T-helper 1 cell treated with Interleukin-12 subunit alpha and Interleukin-12 subunit beta and Interleukin-4 antibody, amounts not matched to agents 30 μg/mL and 1 μg/mL, for 36 hours (primary cell): ENCODE data around the gene GLI2.

Source experiments
- H3K27ac Mint-ChIP-seq: one replicate; pipeline ENCODE4 v1.8.0; 2021; ENCODE audit warnings: mild to moderate bottlenecking, mixed read lengths
- H3K27me3 Mint-ChIP-seq: one replicate; pipeline ENCODE4 v1.8.0; 2021; ENCODE audit warnings: low read depth, mixed read lengths
- H3K36me3 Mint-ChIP-seq: one replicate; pipeline ENCODE4 v1.8.0; 2021; ENCODE audit warnings: low read depth, mixed read lengths
- H3K4me1 Mint-ChIP-seq: one replicate; pipeline ENCODE4 v1.8.0; 2021; ENCODE audit warnings: low read depth, mixed read lengths
- H3K4me3 Mint-ChIP-seq: one replicate; pipeline ENCODE4 v1.8.0; 2021; ENCODE audit warnings: mild to moderate bottlenecking, moderate library complexity, mixed read lengths
- H3K9me3 Mint-ChIP-seq: one replicate; pipeline ENCODE4 v1.8.0; 2021; ENCODE audit warnings: mixed read lengths

Gene GLI2

GRCh38 chr2:120738786-120739437 is 3.2 kb downstream of the GLI2 start:
- Mint-ChIP-seq H3K4me1 (no peaks in the 10 kb centered on the region), H3K27me3 (peaks cover 77% of the 10 kb centered on the region), H3K27ac (no peak overlapping the region), H3K36me3 (no peaks in the 10 kb centered on the region), H3K9me3 (no peaks in the 10 kb centered on the region), H3K4me3 (no peak overlapping the region)

- peaks cover 79% of the 10 kb centered on the region for H3K27me3 Mint-ChIP-seq
- H3K9me3 Mint-ChIP-seq: no peaks in the 10 kb centered on the region
- no peaks in the 10 kb centered on the region for H3K4me1 Mint-ChIP-seq
- no peaks in the 10 kb centered on the region for H3K36me3 Mint-ChIP-seq
- no peak overlapping the region for H3K4me3 Mint-ChIP-seq
- H3K27ac Mint-ChIP-seq: no peak overlapping the region
These were observed 3.9 kb downstream of the GLI2 start for GRCh38 chr2:120739438-120740090.

- H3K4me3 Mint-ChIP-seq: no peak overlapping the region
- no peaks in the 10 kb centered on the region for H3K9me3 Mint-ChIP-seq
- no peaks in the 10 kb centered on the region for H3K4me1 Mint-ChIP-seq
- peaks cover 73% of the 10 kb centered on the region for H3K27me3 Mint-ChIP-seq
- H3K27ac Mint-ChIP-seq: no peak overlapping the region
- no peaks in the 10 kb centered on the region for H3K36me3 Mint-ChIP-seq
These were observed 4.7 kb downstream of the GLI2 start for GRCh38 chr2:120740375-120740764.

GRCh38 chr2:120740765-120741524 is 5.3 kb downstream of the GLI2 start:
- no peaks in the 10 kb centered on the region for H3K4me1 Mint-ChIP-seq
- H3K27ac Mint-ChIP-seq: no peak overlapping the region
- H3K27me3 Mint-ChIP-seq: peaks cover 73% of the 10 kb centered on the region
- H3K9me3 Mint-ChIP-seq: no peaks in the 10 kb centered on the region
- no peak overlapping the region for H3K4me3 Mint-ChIP-seq
- H3K36me3 Mint-ChIP-seq: no peaks in the 10 kb centered on the region

GRCh38 chr2:120741571-120742561 is 6.2 kb downstream of the GLI2 start:
- Mint-ChIP-seq H3K9me3 (no peaks in the 10 kb centered on the region), H3K4me3 (no peak overlapping the region), H3K36me3 (no peaks in the 10 kb centered on the region), H3K27ac (no peak overlapping the region), H3K27me3 (peaks cover 71% of the 10 kb centered on the region), H3K4me1 (no peaks in the 10 kb centered on the region)

GRCh38 chr2:120743657-120744056 is 8.0 kb downstream of the GLI2 start:
- no peaks in the 10 kb centered on the region for H3K4me1 Mint-ChIP-seq
- no peak overlapping the region for H3K27ac Mint-ChIP-seq
- H3K36me3 Mint-ChIP-seq: no peaks in the 10 kb centered on the region
- H3K27me3 Mint-ChIP-seq: peaks cover 54% of the 10 kb centered on the region
- no peaks in the 10 kb centered on the region for H3K9me3 Mint-ChIP-seq
- H3K4me3 Mint-ChIP-seq: no peak overlapping the region

- Mint-ChIP-seq H3K4me1 (no peaks in the 10 kb centered on the region), H3K4me3 (no peak overlapping the region), H3K27me3 (peaks cover 43% of the 10 kb centered on the region), H3K27ac (no peak overlapping the region), H3K36me3 (no peaks in the 10 kb centered on the region), H3K9me3 (no peaks in the 10 kb centered on the region)
These were observed 9.1 kb downstream of the GLI2 start for GRCh38 chr2:120744817-120745216.

GRCh38 chr2:120745420-120746111 is 9.9 kb downstream of the GLI2 start:
- Mint-ChIP-seq H3K27ac (no peak overlapping the region), H3K9me3 (no peaks in the 10 kb centered on the region), H3K36me3 (no peaks in the 10 kb centered on the region), H3K4me1 (no peaks in the 10 kb centered on the region), H3K4me3 (no peak overlapping the region), H3K27me3 (peaks cover 37% of the 10 kb centered on the region)

GRCh38 chr2:120746144-120746543 is 10.5 kb downstream of the GLI2 start:
- no peaks in the 10 kb centered on the region for H3K9me3 Mint-ChIP-seq
- H3K27me3 Mint-ChIP-seq: peaks cover 31% of the 10 kb centered on the region
- H3K4me1 Mint-ChIP-seq: no peaks in the 10 kb centered on the region
- no peaks in the 10 kb centered on the region for H3K36me3 Mint-ChIP-seq
- no peak overlapping the region for H3K4me3 Mint-ChIP-seq
- H3K27ac Mint-ChIP-seq: no peak overlapping the region

- H3K36me3 Mint-ChIP-seq: no peaks in the 10 kb centered on the region
- H3K4me1 Mint-ChIP-seq: no peaks in the 10 kb centered on the region
- no peak overlapping the region for H3K27ac Mint-ChIP-seq
- H3K4me3 Mint-ChIP-seq: no peak overlapping the region
- H3K27me3 Mint-ChIP-seq: peaks cover 23% of the 10 kb centered on the region
- no peaks in the 10 kb centered on the region for H3K9me3 Mint-ChIP-seq
These were observed 11.6 kb downstream of the GLI2 start for GRCh38 chr2:120747281-120747680.

GRCh38 chr2:120747706-120748105 is 12.0 kb downstream of the GLI2 start:
- Mint-ChIP-seq H3K27me3 (peaks cover 19% of the 10 kb centered on the region), H3K4me3 (no peak overlapping the region), H3K4me1 (no peaks in the 10 kb centered on the region), H3K9me3 (no peaks in the 10 kb centered on the region), H3K36me3 (no peaks in the 10 kb centered on the region), H3K27ac (no peak overlapping the region)

- Mint-ChIP-seq H3K36me3 (no peaks in the 10 kb centered on the region), H3K27me3 (peaks cover 13% of the 10 kb centered on the region), H3K27ac (no peak overlapping the region), H3K4me1 (no peaks in the 10 kb centered on the region), H3K4me3 (no peak overlapping the region), H3K9me3 (no peaks in the 10 kb centered on the region)
These were observed 12.6 kb downstream of the GLI2 start for GRCh38 chr2:120748310-120748709.

- H3K9me3 Mint-ChIP-seq: no peaks in the 10 kb centered on the region
- H3K27ac Mint-ChIP-seq: no peak overlapping the region
- H3K4me3 Mint-ChIP-seq: no peak overlapping the region
- H3K4me1 Mint-ChIP-seq: no peaks in the 10 kb centered on the region
- H3K27me3 Mint-ChIP-seq: peaks cover 11% of the 10 kb centered on the region
- H3K36me3 Mint-ChIP-seq: no peaks in the 10 kb centered on the region
These were observed 13.1 kb downstream of the GLI2 start for GRCh38 chr2:120748741-120749140.
